ENCODE measurements around the gene PPP1R16B.
A peak's percentile ranks its signal among the peaks of the same experiment; 100 is the strongest.
"Not testable (repeated sequence)": the region's sequence is repeated elsewhere in the genome, so short reads cannot be mapped to it uniquely, and the experiment has no call there.

The PPP1R16B gene

GRCh38 chr20:38855356-38855755 lies 49.9 kb downstream of the PPP1R16B start:
- no peak for DNase-seq

DNA sequence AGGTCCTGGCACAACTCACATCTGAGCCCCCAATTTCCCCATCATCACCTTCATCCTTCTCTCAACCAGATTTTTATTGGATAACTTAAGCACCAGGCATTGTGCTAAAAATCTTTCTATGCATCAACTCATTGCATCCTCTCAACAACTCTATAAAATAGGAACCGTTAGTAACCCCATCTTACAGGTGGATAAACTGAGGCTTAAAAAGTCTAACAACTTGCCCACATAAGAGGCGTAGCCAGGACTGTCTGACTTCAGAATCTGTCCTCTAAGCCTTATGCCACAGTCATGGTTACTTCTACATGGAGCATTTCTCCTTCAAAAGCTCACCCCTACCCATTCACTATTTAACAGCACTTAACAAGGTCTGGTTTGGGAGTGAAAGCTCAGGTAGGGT lies 51.1 kb downstream of the PPP1R16B start:
- DNase-seq: no peak

DNA sequence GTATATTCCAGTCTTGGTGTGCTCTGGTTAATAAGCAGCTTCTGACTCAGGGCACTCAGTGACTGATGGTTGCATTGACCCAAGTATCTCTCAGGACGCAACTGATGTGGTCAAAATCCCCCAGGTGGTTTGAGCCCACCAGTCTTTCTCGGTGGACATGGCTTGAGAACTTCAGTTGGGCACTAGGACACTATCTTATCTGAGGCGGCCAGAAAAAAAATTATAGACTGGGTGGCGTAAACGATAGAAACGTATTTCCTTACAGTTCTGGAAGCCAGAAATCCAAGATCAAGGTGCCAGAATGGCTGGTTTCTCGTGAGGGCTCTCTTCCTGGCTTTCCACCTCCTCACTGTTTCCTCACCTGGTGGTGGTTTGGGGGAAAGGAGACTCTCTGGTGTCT lies 52.2 kb downstream of the PPP1R16B start:
- DNase-seq: no peak

DNA sequence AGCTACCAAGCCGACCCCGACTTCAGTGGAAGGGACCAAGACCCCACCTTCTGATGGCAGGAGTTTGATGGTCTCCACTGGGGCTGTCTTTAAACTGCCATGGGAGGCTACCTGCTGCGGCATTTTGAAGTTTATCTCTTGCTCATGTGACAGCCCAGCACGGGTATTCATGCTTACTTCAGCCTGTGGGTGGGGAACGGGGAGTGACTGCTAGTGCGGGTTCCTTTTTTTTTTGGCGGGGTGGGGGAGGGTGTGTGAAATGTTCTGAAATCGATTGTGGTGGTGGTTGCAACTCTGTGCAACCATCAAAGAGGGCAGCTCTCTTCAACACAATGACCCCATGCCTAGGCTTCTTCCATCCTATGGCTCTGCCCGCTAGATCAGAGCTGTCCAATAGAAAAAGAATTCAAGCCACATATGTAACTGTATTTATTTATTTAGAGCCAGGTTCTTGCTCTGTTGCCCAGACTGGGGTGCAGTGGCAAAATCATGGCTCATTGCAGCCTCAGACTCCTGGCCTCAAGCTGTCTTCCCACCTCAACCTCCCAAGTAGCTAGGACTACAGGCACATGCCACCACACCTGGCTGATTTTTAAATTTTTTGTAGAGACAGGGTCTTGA lies 53.7 kb downstream of the PPP1R16B start:
- peak; percentile 55 for DNase-seq

DNA sequence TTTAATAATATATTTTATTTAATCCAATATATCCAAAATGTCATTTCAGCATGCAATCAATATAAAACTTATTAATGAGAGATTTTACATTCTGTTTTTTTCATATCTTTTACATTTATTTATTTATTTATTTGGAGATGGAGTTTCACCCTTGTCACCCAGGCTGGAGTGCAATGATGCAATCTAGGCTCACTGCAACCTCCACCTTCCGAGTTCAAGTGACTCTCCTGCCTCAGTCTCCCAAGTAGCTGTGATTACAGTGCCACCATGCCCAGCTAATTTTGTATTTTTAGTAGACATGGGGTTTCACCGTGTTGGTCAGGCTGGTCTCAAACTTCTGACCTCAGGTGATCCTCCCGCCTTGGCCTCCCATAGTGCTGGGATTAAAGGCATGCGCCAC lies 54.4 kb downstream of the PPP1R16B start:
- DNase-seq: not testable (repeated sequence)

DNA sequence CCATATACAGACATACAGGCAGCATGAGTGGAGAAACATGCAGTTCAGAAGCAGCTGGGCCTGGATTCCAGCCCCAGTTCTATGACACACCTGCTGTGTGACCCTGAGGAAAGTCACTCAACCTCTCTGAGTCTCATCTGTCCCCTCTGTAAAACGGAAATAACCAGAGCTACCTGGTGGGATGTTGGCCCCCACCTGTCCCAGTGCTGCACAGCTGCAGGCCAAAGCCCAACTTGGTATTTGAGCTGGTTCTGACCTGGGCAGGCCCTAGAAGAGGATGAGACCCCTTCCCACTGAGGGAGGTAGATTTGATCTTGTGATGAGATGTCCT lies 55.5 kb downstream of the PPP1R16B start:
- no peak for DNase-seq

GRCh38 chr20:38862226-38862625 lies 56.7 kb downstream of the PPP1R16B start:
- DNase-seq: no peak

DNA sequence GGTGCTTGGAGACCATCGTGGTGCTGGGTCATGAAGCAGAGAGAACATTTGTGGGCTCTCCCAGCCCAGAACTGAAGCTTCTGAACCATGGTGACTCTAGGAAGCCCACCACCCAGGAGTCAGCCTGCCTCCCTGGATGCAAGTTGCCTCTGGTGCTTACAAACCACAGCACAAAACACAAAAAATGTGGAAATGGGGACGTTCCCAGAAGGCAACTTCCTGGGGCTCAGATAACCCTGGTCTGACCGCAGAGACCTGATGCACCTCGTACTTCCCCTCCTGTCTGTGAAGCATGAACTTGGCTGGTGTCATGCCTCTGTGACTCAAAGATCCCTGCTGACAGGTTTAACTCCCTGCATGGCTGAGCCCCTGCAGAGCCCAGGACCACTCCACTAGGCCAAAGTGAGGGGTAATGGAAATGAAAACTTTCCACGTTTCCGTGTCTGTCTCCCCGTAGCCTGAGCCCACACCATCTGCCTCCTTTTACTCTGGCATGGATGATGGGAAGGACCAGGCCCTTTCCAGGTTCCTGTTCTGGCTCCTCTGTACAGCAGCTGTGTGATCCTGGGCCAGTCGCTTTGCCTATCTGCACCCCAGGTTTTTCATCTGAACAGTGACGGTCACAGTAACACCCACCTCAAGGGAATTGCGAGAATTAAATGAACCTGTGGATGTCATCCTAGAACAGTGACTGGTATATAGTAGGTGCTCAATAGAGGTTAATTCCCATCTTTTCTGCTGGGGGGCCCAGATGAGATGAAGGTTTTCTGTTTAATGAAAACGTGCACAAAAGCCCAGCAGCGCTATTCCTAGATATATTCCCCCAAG lies 57.7 kb downstream of the PPP1R16B start:
- DNase-seq: peak; percentile 27

DNA sequence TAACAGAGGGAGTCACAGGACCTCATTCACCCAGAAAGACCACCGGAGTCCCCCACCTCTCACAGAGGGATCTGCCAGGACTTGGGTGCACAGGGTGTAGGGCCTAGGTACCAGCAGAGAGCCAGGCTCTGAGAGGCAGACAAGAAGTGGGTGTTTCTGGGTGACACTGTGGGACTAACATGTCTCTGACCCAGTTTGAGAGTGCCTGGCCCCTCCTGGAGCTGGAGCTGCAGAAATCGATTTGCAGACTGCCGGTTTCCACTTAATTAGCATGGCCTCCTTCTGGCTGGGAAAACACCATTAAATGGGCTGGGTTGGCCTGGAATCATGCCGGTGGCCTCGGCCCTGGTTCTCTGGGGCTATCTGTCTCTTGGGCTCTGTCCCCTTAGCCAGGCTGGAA lies 59.2 kb downstream of the PPP1R16B start:
- no peak for DNase-seq

DNA sequence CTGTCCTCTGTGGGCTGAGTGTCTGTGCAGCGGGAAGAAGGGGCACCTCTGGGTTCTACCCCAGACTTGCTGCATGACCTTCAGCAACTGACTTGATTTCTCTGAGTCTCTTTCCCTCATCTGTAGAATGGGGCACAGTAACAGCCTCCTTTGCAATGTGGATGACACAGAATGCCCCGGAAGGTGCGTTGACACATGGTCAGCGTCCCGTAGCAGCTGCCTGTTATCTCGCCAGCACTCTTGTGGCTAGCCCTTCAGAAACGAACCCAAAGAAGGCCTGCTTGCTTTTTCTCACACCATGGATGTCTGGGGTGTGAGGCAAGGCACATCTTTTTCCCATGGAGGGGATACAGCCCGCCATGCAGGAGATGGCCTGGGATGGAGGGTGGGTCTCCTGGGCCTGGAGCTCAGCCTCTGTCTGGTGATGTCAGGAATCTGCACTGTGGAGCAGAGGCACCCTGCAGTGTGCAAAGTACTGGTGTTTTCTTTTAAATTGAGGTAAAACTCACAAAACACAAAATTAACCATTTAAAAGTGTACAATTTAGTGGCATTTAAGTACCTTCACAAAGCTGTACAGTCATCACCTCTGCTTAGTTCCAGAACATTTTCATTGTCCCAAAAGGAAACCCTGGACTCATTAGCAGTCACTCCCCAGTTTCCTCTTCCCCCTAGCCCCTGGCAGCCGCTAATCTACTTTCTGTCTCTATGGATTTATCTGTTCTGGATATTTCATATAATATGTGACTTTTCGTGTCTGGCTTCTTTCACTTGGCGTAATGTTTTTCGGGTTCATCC lies 61.0 kb downstream of the PPP1R16B start:
- DNase-seq: no peak

- no peak for DNase-seq
Measured at GRCh38 chr20:38867062-38867359, 61.5 kb downstream of the PPP1R16B start.

DNA sequence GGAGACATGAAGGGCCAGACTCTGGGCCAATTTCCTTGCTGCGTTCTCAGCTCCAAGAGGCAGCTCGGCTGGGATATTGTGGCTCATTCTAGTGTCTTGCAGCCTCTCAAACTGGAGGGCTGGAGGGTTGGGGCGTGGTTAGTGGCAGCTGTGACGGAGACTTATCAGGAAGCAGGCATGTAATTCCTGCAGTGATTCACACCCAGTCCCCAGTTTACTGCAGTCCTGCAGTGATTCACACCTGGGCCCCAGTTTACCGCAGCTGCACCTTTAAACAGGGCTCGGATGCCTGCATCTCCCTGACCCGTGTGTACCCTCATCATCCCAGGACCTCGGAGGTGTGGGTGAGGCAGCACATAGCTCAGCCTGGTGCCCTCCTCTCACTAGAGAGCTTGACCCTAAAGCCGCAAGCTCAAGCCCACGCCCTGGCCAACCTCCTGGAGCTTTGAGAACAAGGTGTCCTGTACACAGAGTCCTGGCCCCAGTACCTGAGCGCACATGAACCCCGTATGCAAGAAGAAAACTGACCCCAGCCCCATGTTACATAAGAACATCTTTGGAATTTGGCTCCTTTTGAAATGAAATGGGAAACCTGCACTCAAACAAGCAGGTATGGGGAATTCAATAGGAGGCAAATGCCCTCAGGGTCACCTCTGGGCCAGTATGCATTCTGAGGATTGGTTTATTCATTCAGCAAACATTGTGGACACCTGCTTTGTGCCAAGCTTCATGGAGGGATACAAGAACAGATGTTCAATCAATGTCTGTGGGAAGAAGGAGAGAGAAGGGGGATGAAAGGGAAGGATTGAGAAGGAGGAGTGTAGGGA lies 65.4 kb downstream of the PPP1R16B start:
- DNase-seq: no peak

DNA sequence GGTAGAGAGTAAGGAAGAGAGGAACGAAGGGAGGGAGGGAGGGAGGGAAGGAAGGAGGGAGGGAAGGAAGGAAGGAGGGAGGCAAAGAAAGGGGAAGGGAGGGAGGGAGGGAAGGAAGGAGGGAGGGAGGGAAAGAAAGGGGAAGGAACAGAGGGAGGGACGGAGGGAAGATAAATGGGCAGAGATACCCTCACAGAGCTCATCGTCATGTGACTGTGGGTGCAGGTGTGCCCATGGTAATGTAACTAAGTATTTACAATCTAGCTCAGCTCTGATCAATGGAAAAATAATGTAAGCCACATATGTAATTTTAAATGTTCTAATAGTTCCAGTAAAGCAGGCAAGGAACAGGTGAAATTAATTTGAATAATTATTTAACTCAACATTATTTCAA lies 66.1 kb downstream of the PPP1R16B start:
- no peak for DNase-seq

DNA sequence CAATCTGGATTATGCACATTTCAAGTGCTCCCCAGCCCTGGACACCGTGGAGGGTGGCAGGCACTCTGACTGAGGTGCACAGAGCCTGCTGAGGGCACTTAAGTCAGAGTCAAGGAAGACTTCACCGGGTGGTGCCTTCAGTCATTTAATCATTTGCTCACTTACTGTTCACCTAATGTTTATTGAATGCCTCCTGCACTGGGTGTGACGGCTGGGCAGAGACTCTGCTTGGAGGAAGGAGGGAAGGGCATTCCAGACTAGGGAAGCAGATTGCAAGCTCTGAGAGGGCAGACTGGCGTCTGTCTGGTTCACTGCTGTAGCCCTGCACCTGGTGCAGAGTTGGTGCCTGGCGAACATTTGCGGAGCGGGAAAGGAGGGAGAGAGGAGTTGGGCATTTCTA lies 66.5 kb downstream of the PPP1R16B start:
- DNase-seq: no peak

- DNase-seq: no peak
Measured at GRCh38 chr20:38872491-38873049, 67.1 kb downstream of the PPP1R16B start.

DNA sequence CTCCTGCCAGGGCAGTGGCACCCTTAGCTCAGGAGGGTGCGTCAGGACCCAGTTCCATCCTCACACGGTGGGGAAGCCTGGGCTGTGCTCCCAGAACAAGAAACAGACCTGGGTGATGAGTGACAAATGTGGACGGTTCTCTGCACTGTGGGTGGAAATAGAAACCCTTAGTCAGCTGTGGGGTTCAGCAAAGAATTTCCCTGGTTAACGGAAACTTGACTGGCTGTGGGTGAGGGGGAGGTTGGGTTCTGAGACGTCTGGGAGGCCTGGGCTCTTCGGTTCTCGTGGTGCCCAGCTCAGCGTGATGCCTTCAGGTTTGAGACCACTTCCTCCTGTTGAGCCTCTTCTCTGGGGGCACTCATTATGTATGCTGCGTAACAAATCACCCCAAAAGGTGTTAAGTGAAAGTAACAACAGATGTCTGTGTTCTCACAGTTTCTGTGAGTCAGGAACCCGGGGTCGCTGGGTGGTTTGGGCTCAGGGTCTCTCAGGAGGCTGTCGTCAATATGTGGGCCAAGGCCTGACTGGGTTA lies 67.6 kb downstream of the PPP1R16B start:
- no peak for DNase-seq

GRCh38 chr20:38874460-38875174 lies 69.1 kb downstream of the PPP1R16B start:
- DNase-seq: no peak

- DNase-seq: no peak
Measured at GRCh38 chr20:38875175-38875993, 69.9 kb downstream of the PPP1R16B start.

GRCh38 chr20:38877483-38877882 lies 72.0 kb downstream of the PPP1R16B start:
- DNase-seq: no peak

DNA sequence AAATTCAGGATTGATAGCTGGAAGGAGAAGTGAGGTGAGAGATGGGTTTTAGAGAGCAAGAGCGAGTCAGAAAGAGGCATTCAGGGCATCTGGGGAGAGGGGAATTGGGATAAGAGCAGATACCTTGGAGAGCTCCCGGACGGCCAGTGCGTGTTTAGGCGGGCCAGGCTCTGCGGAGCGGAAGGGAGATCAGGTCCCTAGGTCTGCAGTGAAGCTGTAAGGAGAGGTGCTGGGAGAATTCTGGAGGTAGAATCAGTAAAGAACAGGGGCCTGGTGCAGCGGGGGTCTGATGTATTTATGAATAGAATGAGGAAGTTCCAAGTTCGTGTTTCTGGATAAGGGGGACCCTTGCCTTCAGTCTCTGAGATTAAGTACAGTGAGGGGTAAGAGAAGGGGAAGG lies 73.4 kb downstream of the PPP1R16B start:
- no peak for DNase-seq

Data from suppressor macrophage treated with lipopolysaccharide for 4 hours (primary cell).